ENCODE results near the gene ARPC5.

The ARPC5 gene

DNA sequence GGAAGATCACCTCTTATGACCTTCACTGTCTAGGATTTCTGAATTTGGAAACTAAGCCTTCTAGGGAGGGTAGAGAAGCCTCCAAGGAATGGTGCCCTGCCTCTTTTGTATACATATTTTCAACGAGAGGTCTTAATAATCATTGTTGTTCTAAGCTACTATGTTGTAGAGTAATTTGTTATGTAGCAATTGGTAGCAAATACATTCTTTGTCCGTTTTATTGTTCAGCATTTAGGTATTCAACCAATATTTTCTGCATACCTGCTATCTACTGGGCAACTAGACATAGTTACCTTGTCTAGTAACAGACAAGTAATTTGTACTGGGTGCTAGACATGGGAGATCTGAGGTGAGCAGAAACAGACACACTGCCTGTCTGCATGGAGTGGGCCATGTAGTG is 24.6 kb downstream of the ARPC5 start:
- DNase-seq (ENCODE audit: low read depth, low spot score), result no peak

DNA sequence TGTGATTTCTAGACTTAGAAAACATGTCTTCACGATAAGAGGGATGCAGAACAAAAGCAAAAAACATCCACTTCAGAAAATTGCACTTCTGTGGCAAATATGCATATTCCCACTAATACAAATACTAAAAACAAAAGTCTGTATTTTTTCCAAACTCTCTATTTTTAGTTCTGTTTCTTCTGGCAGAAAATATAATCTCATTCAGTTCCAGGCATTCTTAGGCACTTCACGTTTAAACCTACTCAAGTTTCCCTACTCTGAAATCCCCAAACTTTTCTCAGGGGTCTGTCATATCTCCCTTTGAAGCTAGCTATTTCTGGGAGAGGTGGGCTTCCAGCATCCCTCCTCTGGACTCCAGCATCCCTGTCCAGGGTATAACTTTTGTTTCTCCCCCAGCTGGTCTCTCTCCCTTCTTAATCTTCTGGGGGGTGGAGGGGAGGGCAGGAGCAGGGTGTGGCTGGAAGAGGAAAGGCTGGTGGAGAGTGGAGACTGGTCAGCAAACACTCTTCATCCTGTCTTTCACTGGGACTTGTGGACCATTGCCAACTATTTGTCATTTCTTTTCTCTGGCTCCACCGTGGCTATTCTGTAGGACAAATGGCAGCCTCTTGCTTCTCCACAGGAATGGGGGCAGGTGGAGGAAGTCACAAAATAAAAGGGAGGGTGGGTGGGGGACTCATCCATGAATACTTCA is 25.7 kb downstream of the ARPC5 start:
- no peak for DNase-seq (ENCODE audit: low read depth, low spot score)

DNA sequence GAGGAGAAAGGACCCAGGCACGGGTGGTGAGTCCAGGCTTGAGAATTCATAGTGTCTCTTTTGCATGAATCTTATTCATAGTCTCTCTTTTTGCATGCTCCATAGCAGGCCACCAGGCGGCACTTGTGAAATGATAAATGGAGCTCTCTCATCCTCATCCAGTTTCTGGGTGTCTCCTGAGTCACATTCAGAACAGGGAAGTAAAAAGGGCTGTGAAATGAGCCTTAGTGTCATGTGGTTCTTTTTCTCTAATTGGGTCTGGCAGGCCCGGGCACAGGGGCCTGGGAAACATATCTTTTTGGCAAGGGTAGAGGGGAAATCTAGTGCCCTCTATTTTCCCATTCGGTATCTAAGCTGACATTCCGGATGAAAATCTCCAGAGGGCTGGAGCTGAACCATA is 26.3 kb downstream of the ARPC5 start:
- no peak for DNase-seq (ENCODE audit: low read depth, low spot score)

- no peak for DNase-seq (ENCODE audit: low read depth, low spot score)
Observed at GRCh38 chr1:183607322-183607980, 28.1 kb downstream of the ARPC5 start.

DNA sequence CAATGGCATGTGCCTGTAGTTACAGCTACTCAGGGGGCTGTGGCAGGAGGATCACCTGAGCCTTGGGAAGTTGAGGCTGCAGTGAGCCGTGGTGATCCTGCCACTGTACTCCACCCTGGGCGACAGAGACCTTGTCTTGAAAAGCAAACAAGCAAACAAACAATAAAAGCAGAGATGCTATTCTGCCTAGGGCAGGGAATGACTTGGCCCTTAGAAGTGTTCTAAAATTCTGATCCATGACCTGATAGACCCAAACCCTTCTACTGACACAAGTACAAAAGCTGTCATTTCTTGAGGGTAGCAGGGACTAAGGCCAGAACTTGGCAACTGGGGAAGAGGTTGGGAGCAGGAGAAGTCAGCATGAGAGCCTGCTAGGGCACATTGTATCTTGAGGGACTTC is 29.7 kb downstream of the ARPC5 start:
- no peak for DNase-seq (ENCODE audit: low read depth, low spot score)

DNA sequence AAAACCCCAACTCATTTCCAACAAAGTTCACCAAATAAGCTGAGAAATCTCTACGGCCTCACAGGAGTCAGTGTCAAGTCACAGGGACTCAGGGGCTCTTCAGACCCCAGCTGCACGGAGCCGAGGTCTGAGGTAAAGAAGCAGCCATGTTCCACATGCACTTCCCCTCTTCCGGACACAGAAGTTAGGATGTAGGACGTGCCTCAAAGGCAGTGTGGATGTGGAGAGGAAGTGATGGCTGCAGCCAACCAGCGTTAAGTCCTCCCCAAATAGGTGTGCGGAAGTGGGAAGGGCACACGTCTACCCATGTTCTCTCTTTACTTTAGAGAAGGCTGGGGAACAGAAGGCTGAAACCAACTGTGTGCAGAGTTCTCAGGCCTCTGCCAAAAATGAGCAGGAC is 30.8 kb downstream of the ARPC5 start:
- no peak for DNase-seq (ENCODE audit: low read depth, low spot score)

DNA sequence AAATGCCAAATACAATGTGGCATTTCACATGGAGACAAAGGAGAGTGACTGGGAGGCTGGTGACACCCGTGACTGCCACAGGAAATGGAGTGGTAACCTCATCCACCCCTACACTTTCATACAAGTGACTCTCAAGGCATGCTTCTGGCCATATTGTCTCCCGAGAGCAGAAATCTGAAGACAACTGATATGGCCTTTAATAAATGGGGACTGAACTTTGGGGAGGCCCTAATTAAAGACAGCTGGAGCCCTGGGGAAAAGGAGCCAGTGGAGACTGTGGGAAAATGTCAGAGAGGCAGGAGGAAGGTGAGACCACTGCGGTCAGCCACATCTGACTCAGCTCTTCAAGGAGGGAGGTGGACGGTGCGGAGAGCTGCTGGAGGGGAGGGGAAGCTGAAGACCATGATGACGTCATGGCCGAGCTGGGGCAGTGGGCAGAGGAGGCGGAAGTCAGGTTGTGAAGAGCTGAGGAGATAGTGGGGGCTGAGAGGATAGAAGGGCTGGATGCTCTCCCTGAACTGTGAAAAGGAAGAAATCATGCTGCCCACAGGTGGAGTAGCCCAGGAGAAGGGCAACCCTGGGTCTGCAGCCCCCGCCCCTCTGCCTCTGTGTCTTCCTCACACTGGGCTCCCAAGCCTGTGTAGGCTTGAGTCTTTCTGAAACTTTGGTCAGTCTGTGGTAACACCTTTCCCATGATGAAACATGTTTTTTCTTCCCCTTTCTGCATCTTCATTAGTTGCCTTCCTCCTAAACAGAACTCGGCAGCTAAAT is 31.4 kb downstream of the ARPC5 start:
- DNase-seq (ENCODE audit: low read depth, low spot score), result no peak

GRCh38 chr1:183602510-183602909 is 33.1 kb downstream of the ARPC5 start:
- DNase-seq (ENCODE audit: low read depth, low spot score), result no peak

DNA sequence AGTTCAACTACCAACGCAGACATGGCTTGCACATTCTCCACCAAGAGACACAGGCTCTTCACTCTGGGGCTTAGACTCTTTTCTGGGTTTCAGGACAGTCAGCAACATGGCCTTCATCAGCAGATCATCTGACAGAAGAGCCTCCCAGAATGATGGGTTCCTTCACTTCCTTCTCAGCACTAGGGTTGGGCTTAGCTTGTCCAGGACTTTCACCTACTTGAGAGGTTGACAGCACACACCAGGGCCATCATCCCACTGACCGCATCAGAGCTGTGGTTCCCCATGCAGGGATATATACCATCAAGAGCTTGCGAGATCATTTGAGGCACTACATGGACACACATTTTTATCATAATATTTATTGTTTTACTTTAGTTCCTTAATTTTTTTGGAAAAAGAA is 34.9 kb downstream of the ARPC5 start:
- DNase-seq (ENCODE audit: low read depth, low spot score), result no peak

GRCh38 chr1:183600136-183600535 is 35.4 kb downstream of the ARPC5 start:
- DNase-seq (ENCODE audit: low read depth, low spot score), result no peak

- no peak for DNase-seq (ENCODE audit: low read depth, low spot score)
Observed at GRCh38 chr1:183598386-183598785, 37.2 kb downstream of the ARPC5 start.

- no peak for DNase-seq (ENCODE audit: low read depth, low spot score)
Observed at GRCh38 chr1:183597656-183598347, 37.8 kb downstream of the ARPC5 start.

DNA sequence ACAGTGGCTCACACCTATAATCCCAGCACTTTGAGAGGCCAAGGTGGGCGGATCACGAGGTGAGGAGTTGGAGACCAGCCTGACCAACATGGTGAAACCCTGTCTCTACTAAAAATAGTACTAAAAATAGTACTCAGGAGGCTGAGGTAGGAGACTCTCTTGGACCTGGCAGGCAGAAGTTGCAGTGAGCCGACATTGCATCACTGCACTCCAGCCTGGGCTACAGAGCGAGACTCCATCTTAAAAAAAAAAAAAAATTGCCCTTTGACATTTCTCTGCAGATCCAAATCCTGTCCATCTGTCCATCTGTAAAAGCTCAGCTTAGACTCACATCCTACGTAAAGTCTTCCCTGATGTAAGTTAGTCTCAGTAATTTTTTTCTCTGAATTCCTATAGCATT is 39.1 kb downstream of the ARPC5 start:
- DNase-seq (ENCODE audit: low read depth, low spot score), result no peak

DNA sequence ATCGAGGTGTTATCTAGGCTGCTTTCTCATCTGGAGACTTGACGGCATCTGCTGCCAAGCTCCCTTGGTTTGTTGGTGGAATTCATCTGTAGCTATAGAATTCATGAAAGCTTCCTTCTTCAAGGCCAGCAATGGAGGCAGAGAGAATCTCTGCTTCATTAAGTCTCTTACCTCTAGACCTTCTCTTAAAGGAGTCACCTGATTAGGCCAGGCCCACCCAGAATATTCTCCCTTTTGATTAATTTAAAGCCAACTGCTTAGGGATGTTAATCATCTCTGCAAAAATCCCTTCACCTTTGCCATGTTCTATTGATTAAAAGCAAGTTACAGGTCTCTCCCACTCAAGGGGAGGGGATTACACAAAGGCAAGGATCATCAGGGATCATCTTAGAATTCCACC is 40.0 kb downstream of the ARPC5 start:
- no peak for DNase-seq (ENCODE audit: low read depth, low spot score)

DNA sequence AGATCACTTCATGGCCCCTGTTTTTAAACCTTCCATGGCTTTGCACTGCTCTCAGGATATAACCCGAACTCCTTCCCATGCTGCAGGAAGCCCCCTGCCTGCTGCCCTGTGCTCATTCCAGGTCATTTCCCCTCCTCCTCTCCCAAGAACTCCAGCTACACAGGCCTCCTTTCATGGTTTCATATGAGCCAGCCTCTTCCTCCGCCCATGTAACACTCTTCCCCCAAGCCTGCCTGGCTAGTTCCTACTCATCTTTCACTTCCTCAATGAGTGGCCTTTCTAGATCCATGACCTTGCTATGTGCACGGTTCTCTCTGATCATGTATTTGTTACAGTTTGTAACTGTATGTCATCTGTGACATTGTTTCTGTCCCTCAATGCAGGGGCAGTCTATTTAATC is 42.2 kb downstream of the ARPC5 start:
- no peak for DNase-seq (ENCODE audit: low read depth, low spot score)

- DNase-seq (ENCODE audit: low read depth, low spot score), result no peak
Observed at GRCh38 chr1:183592733-183593132, 42.9 kb downstream of the ARPC5 start.

GRCh38 chr1:183590244-183591191 is 45.1 kb downstream of the ARPC5 start, which contains the start of gene NCF2:
Gene NCF2, minus strand, starts transcription at chr1:183590459. Its CDS starts 130 bp downstream, at chr1:183590329.
- no peak for DNase-seq (ENCODE audit: low read depth, low spot score)

DNA sequence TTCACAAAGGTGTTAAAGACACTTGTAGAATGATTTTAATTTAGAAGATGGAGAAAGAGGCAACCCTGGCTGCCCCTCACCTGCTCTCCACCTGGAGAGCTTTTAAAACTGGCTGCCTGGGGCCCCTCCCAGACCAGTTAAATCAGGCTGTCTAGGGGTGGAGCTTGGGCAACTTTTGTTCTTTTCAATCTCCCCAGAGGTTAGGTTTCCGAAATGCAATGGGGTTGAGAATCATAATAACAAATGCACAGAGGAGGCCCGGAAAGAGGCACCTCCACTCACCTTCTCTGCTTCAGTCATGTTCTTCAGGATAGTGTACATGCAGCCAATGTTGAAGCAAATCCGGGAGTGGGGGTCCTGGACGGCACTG is 45.7 kb downstream of the ARPC5 start:
- DNase-seq (ENCODE audit: low read depth, low spot score), result no peak

DNA sequence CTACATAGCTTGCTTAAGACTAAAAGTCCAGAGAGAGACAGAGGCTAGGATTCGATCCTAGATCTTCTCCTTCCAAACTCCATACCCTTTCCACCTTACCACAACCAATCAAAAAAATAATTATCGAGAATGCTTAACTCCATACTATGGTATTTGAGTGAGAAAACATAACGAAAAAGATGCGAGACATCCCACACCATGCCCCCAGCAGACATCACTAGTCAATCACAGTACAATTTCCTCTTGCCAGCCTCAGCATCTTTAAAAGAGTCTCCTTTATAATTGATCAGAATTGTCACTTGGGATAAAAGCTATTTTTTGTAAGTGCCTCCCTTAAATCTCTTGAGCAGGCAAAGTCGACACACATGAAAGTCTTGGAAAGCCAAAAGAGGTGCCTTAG is 46.2 kb downstream of the ARPC5 start:
- DNase-seq (ENCODE audit: low read depth, low spot score), result no peak

DNA sequence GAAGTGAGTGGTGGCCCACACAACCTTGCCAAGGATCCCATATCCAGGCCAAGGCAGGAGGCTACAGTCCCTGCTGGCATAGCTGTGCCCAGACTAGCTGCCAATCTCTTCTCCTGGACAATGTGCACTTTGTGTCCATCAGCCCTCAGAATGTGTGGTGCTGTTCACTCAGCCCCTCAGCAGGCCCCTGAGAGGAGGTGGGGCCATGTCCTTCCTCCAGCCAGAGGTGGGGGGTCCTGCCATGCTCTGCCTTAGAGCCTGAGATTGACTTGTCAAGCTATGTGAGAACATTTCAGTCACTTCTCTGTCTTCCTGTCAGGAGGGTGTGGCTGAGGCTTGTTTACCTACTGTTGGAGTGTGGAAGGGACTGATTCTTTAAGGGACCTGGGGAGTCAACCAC is 46.8 kb downstream of the ARPC5 start:
- DNase-seq (ENCODE audit: low read depth, low spot score), result no peak

- no peak for DNase-seq (ENCODE audit: low read depth, low spot score)
Observed at GRCh38 chr1:183586926-183587325, 48.7 kb downstream of the ARPC5 start.

Measured in iPS DF 19.7 (cell line).